HG03175 (cell line): ENCODE data around the gene KBTBD8.

Experiments used
- ATAC-seq: cut with Tn5 transposase; IDR thresholded peaks from one replicate; pipeline ENCODE4 v1.9.1; 2021; ENCODE audit warnings: mild to moderate bottlenecking, moderate library complexity; ENCODE audit not compliant: unreplicated experiment

Gene KBTBD8

GRCh38 chr3:67031986-67032385, 33.9 kb downstream of the KBTBD8 start:
- ATAC-seq: no peak

- no peak for ATAC-seq
These were observed 35.0 kb downstream of the KBTBD8 start for GRCh38 chr3:67033079-67033478.

- ATAC-seq: no peak
These were observed 36.3 kb downstream of the KBTBD8 start for GRCh38 chr3:67034371-67034770.

- no peak for ATAC-seq
These were observed 39.5 kb downstream of the KBTBD8 start for GRCh38 chr3:67037615-67038014.

- ATAC-seq: no peak
These were observed 46.2 kb downstream of the KBTBD8 start for GRCh38 chr3:67044295-67044694.

- no peak for ATAC-seq
These were observed 46.8 kb downstream of the KBTBD8 start for GRCh38 chr3:67044955-67045354.

- no peak for ATAC-seq
These were observed 47.8 kb downstream of the KBTBD8 start for GRCh38 chr3:67045711-67046465.

- no peak for ATAC-seq
These were observed 48.9 kb downstream of the KBTBD8 start for GRCh38 chr3:67047051-67047450.

- peak; percentile 98 for ATAC-seq
These were observed 50.1 kb downstream of the KBTBD8 start for GRCh38 chr3:67048067-67048714.

- ATAC-seq: peak; percentile 63
These were observed 50.6 kb downstream of the KBTBD8 start for GRCh38 chr3:67048715-67049074.

GRCh38 chr3:67059443-67059842, 61.3 kb downstream of the KBTBD8 start:
- ATAC-seq: no peak
